K562 (cell line): ENCODE data around the gene TRIM14. TPM values are rescaled to one million over a fixed set of nuclear protein-coding genes. Genes with fewer than 3 reads are reported as not detected.

ENCODE experiments used
- REST ChIP-seq, 2 experiments: fragments of 450-650 bp; formaldehyde crosslinking in 1 of 2; IDR thresholded peaks; 2 replicates each; pipeline versions ENCODE4 v1.4.0 to v1.6.1; 2014 to 2020; ENCODE audit warnings: mild to moderate bottlenecking in 2 of 2, borderline replicate concordance in 1 of 2, low read depth in 1 of 2
- SMC3 ChIP-seq: conservative IDR thresholded peaks from 2 replicates; pipeline ENCODE4 v1.6.1; 2011; ENCODE audit warnings: low read depth, low read length, improper control_type of control experiment; ENCODE audit not compliant: insufficient read depth
- polyA plus RNA-seq, 8 experiments: library from polyadenylated mRNA; depleted of rRNA in 4 of 8; stranded (reverse) in 5 of 8; unstranded in 3 of 8; fragments of >200 nt; fragmentation: Nextera tagmentation in 2 of 8; fragmentation: Illumina TruSeq in 1 of 8; extraction: Ambion mirVana in 2 of 8; extraction: Trizol in 1 of 8; gene quantifications; 2 replicates each; pipeline versions ENCODE4 v1.2.1 to v1.2.3, GENCODE V29; 2011 to 2014; ENCODE audit warnings: inconsistent platforms in 1 of 8, missing spikeins in 1 of 8
- total RNA-seq, 7 experiments: library from RNA; depleted of rRNA in 6 of 7; stranded (reverse); fragments of >200 nt in 6 of 7; fragmentation: Illumina TruSeq in 2 of 7; extraction: Trizol in 2 of 7; gene quantifications; 2 replicates each; pipeline versions ENCODE4 v1.2.1 to v1.2.3, GENCODE V29; 2011 to 2021; ENCODE audit warnings: low replicate concordance in 1 of 7

Gene TRIM14
- total and polyA plus RNA-seq, 9 of the 15 experiments (the other 6 are each of a cell fraction or from before 2014, with no cell fraction given), result 7.6 to 41.0 (median 17.9) TPM

- peak; percentile 48; the same call in 1 of the 2 replicates for TF ChIP-seq REST (IDR thresholded peaks at IDR 0.05; ENCODE audit: borderline replicate concordance)
- no peak for TF ChIP-seq REST (CRISPR knock-in tag; IDR thresholded peaks at IDR 0.05; ENCODE audit: low read depth)
- peak; percentile 70 for TF ChIP-seq SMC3
Measured at GRCh38 chr9:98074115-98074990, 44.7 kb downstream of the TRIM14 start (continued).
